ENCODE data around the gene ORM1. TPM values are rescaled to one million over a fixed set of nuclear protein-coding genes. Genes with fewer than 3 reads are reported as not detected.
A peak's percentile ranks its signal among the peaks of the same experiment; 100 is the strongest.

The ORM1 gene
- total RNA-seq, 1 donor from 2014 or later, result not detected

- peak; percentile 6 for DNase-seq
- H3K9me3 Mint-ChIP-seq (ENCODE audit: unreplicated experiment), result peaks cover 3% of the 10 kb centered on the region
- no peak overlapping the region for H3K4me3 Mint-ChIP-seq (ENCODE audit: unreplicated experiment)
- H3K27ac Mint-ChIP-seq (ENCODE audit: unreplicated experiment), result no peak overlapping the region
- TF ChIP-seq CTCF (IDR thresholded peaks at IDR 0.05; ENCODE audit: partially characterized antibody, unreplicated experiment), result no peak
- H3K36me3 Mint-ChIP-seq (ENCODE audit: unreplicated experiment), result no peaks in the 10 kb centered on the region
- peaks cover 14% of the 10 kb centered on the region for H3K4me1 Mint-ChIP-seq (ENCODE audit: low read depth, unreplicated experiment)
- peaks cover 4% of the 10 kb centered on the region for H3K27me3 Mint-ChIP-seq (ENCODE audit: unreplicated experiment)
Observed at GRCh38 chr9:114281473-114282103, 41.3 kb upstream of the ORM1 start.

GRCh38 chr9:114282104-114282485 lies 40.8 kb upstream of the ORM1 start:
- no peak for TF ChIP-seq CTCF (IDR thresholded peaks at IDR 0.05; ENCODE audit: partially characterized antibody, unreplicated experiment)
- Mint-ChIP-seq H3K27me3 (ENCODE audit: unreplicated experiment) (peaks cover 1% of the 10 kb centered on the region), H3K4me1 (ENCODE audit: low read depth, unreplicated experiment) (peaks cover 16% of the 10 kb centered on the region), H3K27ac (ENCODE audit: unreplicated experiment) (no peak overlapping the region), H3K9me3 (ENCODE audit: unreplicated experiment) (peaks cover 3% of the 10 kb centered on the region), H3K36me3 (ENCODE audit: unreplicated experiment) (no peaks in the 10 kb centered on the region), H3K4me3 (ENCODE audit: unreplicated experiment) (no peak overlapping the region)
- peak; percentile 10 for DNase-seq

GRCh38 chr9:114282507-114282906 lies 40.4 kb upstream of the ORM1 start:
- TF ChIP-seq CTCF (IDR thresholded peaks at IDR 0.05; ENCODE audit: partially characterized antibody, unreplicated experiment), result no peak
- H3K4me1 Mint-ChIP-seq (ENCODE audit: low read depth, unreplicated experiment), result peaks cover 19% of the 10 kb centered on the region
- no peak overlapping the region for H3K4me3 Mint-ChIP-seq (ENCODE audit: unreplicated experiment)
- peaks cover 1% of the 10 kb centered on the region for H3K27me3 Mint-ChIP-seq (ENCODE audit: unreplicated experiment)
- DNase-seq, result peak; percentile 6
- H3K36me3 Mint-ChIP-seq (ENCODE audit: unreplicated experiment), result no peaks in the 10 kb centered on the region
- peaks cover 3% of the 10 kb centered on the region for H3K9me3 Mint-ChIP-seq (ENCODE audit: unreplicated experiment)
- H3K27ac Mint-ChIP-seq (ENCODE audit: unreplicated experiment), result no peak overlapping the region

- H3K27ac Mint-ChIP-seq (ENCODE audit: unreplicated experiment), result no peak overlapping the region
- H3K4me3 Mint-ChIP-seq (ENCODE audit: unreplicated experiment), result no peak overlapping the region
- peak; percentile 11 for DNase-seq
- H3K36me3 Mint-ChIP-seq (ENCODE audit: unreplicated experiment), result no peaks in the 10 kb centered on the region
- peaks cover 1% of the 10 kb centered on the region for H3K27me3 Mint-ChIP-seq (ENCODE audit: unreplicated experiment)
- no peak for TF ChIP-seq CTCF (IDR thresholded peaks at IDR 0.05; ENCODE audit: partially characterized antibody, unreplicated experiment)
- H3K9me3 Mint-ChIP-seq (ENCODE audit: unreplicated experiment), result peaks cover 3% of the 10 kb centered on the region
- peaks cover 22% of the 10 kb centered on the region for H3K4me1 Mint-ChIP-seq (ENCODE audit: low read depth, unreplicated experiment)
Observed at GRCh38 chr9:114282926-114283325, 40.0 kb upstream of the ORM1 start.

- peak; percentile 10 for DNase-seq
- Mint-ChIP-seq H3K36me3 (ENCODE audit: unreplicated experiment) (no peaks in the 10 kb centered on the region), H3K27me3 (ENCODE audit: unreplicated experiment) (peaks cover 2% of the 10 kb centered on the region), H3K4me1 (ENCODE audit: low read depth, unreplicated experiment) (peaks cover 25% of the 10 kb centered on the region), H3K4me3 (ENCODE audit: unreplicated experiment) (no peak overlapping the region), H3K9me3 (ENCODE audit: unreplicated experiment) (peaks cover 3% of the 10 kb centered on the region), H3K27ac (ENCODE audit: unreplicated experiment) (no peak overlapping the region)
- no peak for TF ChIP-seq CTCF (IDR thresholded peaks at IDR 0.05; ENCODE audit: partially characterized antibody, unreplicated experiment)
Observed at GRCh38 chr9:114283551-114284111, 39.3 kb upstream of the ORM1 start.
